HCT116 (cell line): Measurements from ENCODE around the gene MICAL3. TPM values are rescaled to one million over a fixed set of nuclear protein-coding genes. Genes with fewer than 3 reads are reported as not detected.

Experiments used
- ATAC-seq: fragments of 200-7000 bp; cut with Tn5 transposase; 2 replicates; pipeline ENCODE4 v1.9.1; 2020; ENCODE audit warnings: mild to moderate bottlenecking, moderate library complexity
- BruUV-seq: library from RNA; stranded (reverse); fragments of 400-500 nt; replicated peaks from 2 replicates; lab custom pipeline; 2021; lab: Mats Ljungman, UMichigan
- CTCF ChIA-PET: fragments of 300-600 bp; sonication (Branson Sonifier 250); formaldehyde crosslinking; loops from one replicate; lab custom pipeline; 2021; ENCODE audit warnings: antibody characterized with exemption; lab: Charles Lee
- POLR2A ChIA-PET: fragments of 300-600, 350-600 bp; sonication (Branson Sonifier 250); formaldehyde crosslinking; loops from one replicate; lab custom pipeline; 2021; ENCODE audit warnings: antibody characterized with exemption; lab: Charles Lee
- RAD21 ChIA-PET, 2 experiments: fragments of 300-600 bp; sonication (Branson Sonifier 250); formaldehyde crosslinking; loops; one replicate each; lab custom pipeline; 2023; ENCODE audit warnings: low total read pairs in 2 of 2; ENCODE audit not compliant: uncharacterized antibody in 2 of 2, unreplicated experiment in 2 of 2, low non-redundant PET in 1 of 2; lab: Charles Lee
- DNase-seq: peaks from one replicate; pipeline ENCODE4 v3.0.0-alpha.2; 2010; ENCODE audit warnings: low read depth, low spot score
- H2AFZ ChIP-seq: fragments of 200-600 bp; shearing (Covaris generic), sonication (generic); 2 replicates; pipeline ENCODE4 v1.6.1; 2017; ENCODE audit warnings: low read depth, mixed run types, mixed read lengths, antibody characterized with exemption, low read length; ENCODE audit not compliant: poor library complexity, severe bottlenecking
- H3K27ac ChIP-seq: 2 replicates; pipeline ENCODE4 v1.5.1; 2012; ENCODE audit warnings: low read depth, low read length
- H3K27me3 ChIP-seq: fragments of 200-600 bp; sonication (generic); 2 replicates; pipeline ENCODE4 v1.6.1; 2016; ENCODE audit warnings: mixed run types, low read length, mixed read lengths; ENCODE audit not compliant: insufficient read depth
- H3K36me3 ChIP-seq, 2 experiments: fragments of 200-500 bp in 1 of 2; fragments of 200-600 bp in 1 of 2; sonication (Bioruptor generic) in 1 of 2; sonication (generic) in 1 of 2; 2 replicates each; pipeline versions ENCODE4 v1.5.1 to v1.6.1; 2014 to 2016; ENCODE audit warnings: low read length in 2 of 2, inconsistent platforms in 1 of 2, mixed read lengths in 1 of 2, mixed run types in 1 of 2; ENCODE audit not compliant: insufficient read depth in 2 of 2, control insufficient read depth in 1 of 2
- H3K4me1 ChIP-seq, 2 experiments: fragments of 200-600 bp in 1 of 2; sonication (generic) in 1 of 2; 2 replicates each; pipeline versions ENCODE4 v1.5.1 to v1.6.1; 2012 to 2017; ENCODE audit warnings: low read length in 2 of 2, inconsistent platforms in 1 of 2, mild to moderate bottlenecking in 1 of 2, mixed read lengths in 1 of 2, mixed run types in 1 of 2, moderate library complexity in 1 of 2; ENCODE audit not compliant: insufficient read depth in 2 of 2, control insufficient read depth in 1 of 2
- H3K4me2 ChIP-seq: fragments of 200-600 bp; sonication (generic); 2 replicates; pipeline ENCODE4 v1.6.1; 2017; ENCODE audit warnings: mixed run types, low read length, mixed read lengths
- H3K4me3 ChIP-seq, 2 experiments: fragments of 200-600 bp in 1 of 2; sonication (generic) in 1 of 2; replicated peaks in 1 of 2; 2 replicates each; pipeline ENCODE4 v1.5.1; 2011 to 2016; ENCODE audit warnings: low read length in 2 of 2, control low read depth in 1 of 2, low read depth in 1 of 2, mild to moderate bottlenecking in 1 of 2, mixed read lengths in 1 of 2, mixed run types in 1 of 2
- H3K79me2 ChIP-seq: fragments of 200-600 bp; sonication (generic); 2 replicates; pipeline ENCODE4 v1.6.1; 2017; ENCODE audit warnings: mild to moderate bottlenecking, mixed run types, low read length, moderate library complexity, mixed read lengths; ENCODE audit not compliant: insufficient read depth
- H3K9ac ChIP-seq: fragments of 200-600 bp; sonication (generic); 2 replicates; pipeline ENCODE4 v1.6.1; 2016; ENCODE audit warnings: low read length, mixed read lengths
- H3K9me2 ChIP-seq: fragments of 200-600 bp; sonication (generic), shearing (Covaris generic); 2 replicates; pipeline ENCODE4 v1.6.1; 2017; ENCODE audit warnings: mixed run types, mild to moderate bottlenecking, moderate library complexity; ENCODE audit not compliant: insufficient read depth
- H3K9me3 ChIP-seq, 2 experiments: fragments of 200-500 bp in 1 of 2; fragments of 200-600 bp in 1 of 2; sonication (Bioruptor generic) in 1 of 2; sonication (generic) in 1 of 2; 2 replicates each; pipeline ENCODE4 v1.6.1; 2014 to 2017; ENCODE audit warnings: low read length in 2 of 2, mixed read lengths in 2 of 2, inconsistent platforms in 1 of 2, low read depth in 1 of 2, mild to moderate bottlenecking in 1 of 2, mixed run types in 1 of 2, moderate library complexity in 1 of 2; ENCODE audit not compliant: control insufficient read depth in 1 of 2, insufficient read depth in 1 of 2
- H4K20me1 ChIP-seq: fragments of 200-600 bp; sonication (generic), shearing (Covaris generic); 2 replicates; pipeline ENCODE4 v1.6.1; 2017; ENCODE audit warnings: mixed run types, mild to moderate bottlenecking, moderate library complexity; ENCODE audit not compliant: insufficient read depth
- ATF3 ChIP-seq: IDR thresholded peaks from 2 replicates; pipeline ENCODE4 v1.6.1; 2012
- CBX3 ChIP-seq: IDR thresholded peaks from 2 replicates; pipeline ENCODE4 v1.6.1; 2012; ENCODE audit warnings: low read depth
- EGR1 ChIP-seq: IDR thresholded peaks from 2 replicates; pipeline ENCODE4 v1.6.1; 2012; ENCODE audit warnings: low read depth
- EZH2 ChIP-seq: fragments of 200-600 bp; sonication (generic); IDR thresholded peaks from 2 replicates; pipeline ENCODE4 v1.6.1; 2017; ENCODE audit warnings: antibody characterized with exemption, mixed run types
- EZH2phosphoT487 ChIP-seq: fragments of 200-600 bp; IDR thresholded peaks from 2 replicates; pipeline ENCODE4 v1.6.1; 2018; ENCODE audit warnings: antibody characterized with exemption, borderline replicate concordance
- FOSL1 ChIP-seq: IDR thresholded peaks from 2 replicates; pipeline ENCODE4 v1.6.1; 2012; ENCODE audit warnings: low read depth
- JUND ChIP-seq: IDR thresholded peaks from 2 replicates; pipeline ENCODE4 v1.6.1; 2012
- MAX ChIP-seq: IDR thresholded peaks from 2 replicates; pipeline ENCODE4 v1.6.1; 2012
- SIN3A ChIP-seq: IDR thresholded peaks from 2 replicates; pipeline ENCODE4 v1.6.1; 2012; ENCODE audit warnings: low read depth
- SP1 ChIP-seq: IDR thresholded peaks from 2 replicates; pipeline ENCODE4 v1.6.1; 2012; ENCODE audit warnings: low read depth
- SRF ChIP-seq: IDR thresholded peaks from 2 replicates; pipeline ENCODE4 v1.6.1; 2012; ENCODE audit warnings: low read depth
- TCF7L2 ChIP-seq: IDR thresholded peaks from 2 replicates; pipeline ENCODE4 v1.7.0; 2011; ENCODE audit warnings: borderline replicate concordance, inconsistent platforms; ENCODE audit not compliant: insufficient read depth, insufficient read length; ENCODE audit errors: extremely low read depth
- ZBTB33 ChIP-seq: IDR thresholded peaks from 2 replicates; pipeline ENCODE4 v1.6.1; 2011; ENCODE audit warnings: mild to moderate bottlenecking, low read length, moderate library complexity; ENCODE audit not compliant: insufficient replicate concordance; ENCODE audit errors: extremely low read depth
- ZFX ChIP-seq: fragments of 450-650 bp; IDR thresholded peaks from 2 replicates; pipeline ENCODE4 v1.6.1; 2017
- intact Hi-C: fragments of 100-400 bp; cut with micrococcal nuclease; formaldehyde crosslinking; loops from 2 replicates; pipeline ENCODE4 v1.10.0; 2022
- total RNA-seq: library from RNA; stranded (reverse); gene quantifications from one replicate; pipeline ENCODE4 v1.2.1, GENCODE V29; 2021; ENCODE audit not compliant: unreplicated experiment

MICAL3 gene
- total RNA-seq, 1 experiment from 2014 or later = 30.8 TPM

GRCh38 chr22:17796695-17797094 is 227.7 kb downstream of the MICAL3 start:
- Histone ChIP-seq H3K79me2 (no peaks in the 10 kb centered on the region), H3K36me3 (no peaks in the 10 kb centered on the region), H2AFZ (no peak overlapping the region), H3K9me3 (no peaks in the 10 kb centered on the region), H3K4me1 (no peaks in the 10 kb centered on the region), H3K27ac (no peak overlapping the region), H3K4me2 (no peak overlapping the region), H3K9me2 (no peaks in the 10 kb centered on the region), H4K20me1 (no peaks in the 10 kb centered on the region), H3K27me3 (no peaks in the 10 kb centered on the region), H3K9ac (no peak overlapping the region), H3K4me3 (no peak overlapping the region)
- RAD21 ChIA-PET = no interaction called here
- POLR2A ChIA-PET = no interaction called here
- DNase-seq = no peak
- intact Hi-C loops = no loop called here
- no TSS peak for BruUV-seq
- TF ChIP-seq ZBTB33 (no peak), ATF3 (no peak), SP1 (no peak), MAX (no peak), FOSL1 (no peak), EZH2phosphoT487 (no peak), TCF7L2 (no peak), CBX3 (no peak), ZFX (no peak), SRF (no peak), EZH2 (no peak), JUND (no peak), EGR1 (no peak), SIN3A (no peak)
- no peak for ATAC-seq
- CTCF ChIA-PET = no interaction called here
